Measurements from ENCODE around the gene SLIT3. TPM values are rescaled to one million over a fixed set of nuclear protein-coding genes. Genes with fewer than 3 reads are reported as not detected.

The SLIT3 gene
- total RNA-seq, 1 experiment from 2014 or later: not detected

- H4K20me1 ChIP-seq (ENCODE audit: insufficient read depth, low read depth, low read length): no peaks in the 10 kb centered on the region
- H3K79me2 ChIP-seq (ENCODE audit: low read length): no peaks in the 10 kb centered on the region
- no peak overlapping the region for H3K9ac ChIP-seq (ENCODE audit: low read length)
- no peaks in the 10 kb centered on the region for H3K4me1 ChIP-seq (ENCODE audit: low read length)
- no peaks in the 10 kb centered on the region for H3K36me3 ChIP-seq (ENCODE audit: insufficient read depth, low read length)
- H2AFZ ChIP-seq (ENCODE audit: low read length): no peak overlapping the region
- H3K9me3 ChIP-seq (ENCODE audit: low read length): no peaks in the 10 kb centered on the region
- no peak for DNase-seq
- no peak overlapping the region for H3K4me3 ChIP-seq (ENCODE audit: low read length)
- no peaks in the 10 kb centered on the region for H3K9me2 ChIP-seq (replicated peaks; ENCODE audit: insufficient read depth, low read length)
- H3K27ac ChIP-seq (ENCODE audit: low read length): no peak overlapping the region
- H3K4me2 ChIP-seq (ENCODE audit: low read depth, low read length, poor library complexity, severe bottlenecking): no peak overlapping the region
- no peaks in the 10 kb centered on the region for H3K27me3 ChIP-seq (ENCODE audit: low read length)
Observed at GRCh38 chr5:168656633-168657032, 644.3 kb downstream of the SLIT3 start.

- Histone ChIP-seq H3K36me3 (ENCODE audit: insufficient read depth, low read length) (no peaks in the 10 kb centered on the region), H2AFZ (ENCODE audit: low read length) (no peak overlapping the region), H3K79me2 (ENCODE audit: low read length) (no peaks in the 10 kb centered on the region), H3K4me3 (ENCODE audit: low read length) (no peak overlapping the region), H3K27ac (ENCODE audit: low read length) (no peak overlapping the region), H3K9me3 (ENCODE audit: low read length) (no peaks in the 10 kb centered on the region), H3K4me2 (ENCODE audit: low read depth, low read length, poor library complexity, severe bottlenecking) (no peak overlapping the region), H3K4me1 (ENCODE audit: low read length) (no peaks in the 10 kb centered on the region), H3K9ac (ENCODE audit: low read length) (no peak overlapping the region), H3K27me3 (ENCODE audit: low read length) (no peaks in the 10 kb centered on the region), H3K9me2 (replicated peaks; ENCODE audit: insufficient read depth, low read length) (no peaks in the 10 kb centered on the region), H4K20me1 (ENCODE audit: insufficient read depth, low read depth, low read length) (no peaks in the 10 kb centered on the region)
- no peak for DNase-seq
Observed at GRCh38 chr5:168655316-168655715, 645.6 kb downstream of the SLIT3 start.

GRCh38 chr5:168654211-168654721 is 646.7 kb downstream of the SLIT3 start:
- no peaks in the 10 kb centered on the region for H3K4me1 ChIP-seq (ENCODE audit: low read length)
- no peak overlapping the region for H3K4me2 ChIP-seq (ENCODE audit: low read depth, low read length, poor library complexity, severe bottlenecking)
- no peak overlapping the region for H3K9ac ChIP-seq (ENCODE audit: low read length)
- no peaks in the 10 kb centered on the region for H3K27me3 ChIP-seq (ENCODE audit: low read length)
- H4K20me1 ChIP-seq (ENCODE audit: insufficient read depth, low read depth, low read length): no peaks in the 10 kb centered on the region
- no peak overlapping the region for H2AFZ ChIP-seq (ENCODE audit: low read length)
- no peak for DNase-seq
- H3K79me2 ChIP-seq (ENCODE audit: low read length): no peaks in the 10 kb centered on the region
- no peaks in the 10 kb centered on the region for H3K9me3 ChIP-seq (ENCODE audit: low read length)
- H3K9me2 ChIP-seq (replicated peaks; ENCODE audit: insufficient read depth, low read length): no peaks in the 10 kb centered on the region
- H3K27ac ChIP-seq (ENCODE audit: low read length): no peak overlapping the region
- H3K36me3 ChIP-seq (ENCODE audit: insufficient read depth, low read length): no peaks in the 10 kb centered on the region
- H3K4me3 ChIP-seq (ENCODE audit: low read length): no peak overlapping the region

DNA sequence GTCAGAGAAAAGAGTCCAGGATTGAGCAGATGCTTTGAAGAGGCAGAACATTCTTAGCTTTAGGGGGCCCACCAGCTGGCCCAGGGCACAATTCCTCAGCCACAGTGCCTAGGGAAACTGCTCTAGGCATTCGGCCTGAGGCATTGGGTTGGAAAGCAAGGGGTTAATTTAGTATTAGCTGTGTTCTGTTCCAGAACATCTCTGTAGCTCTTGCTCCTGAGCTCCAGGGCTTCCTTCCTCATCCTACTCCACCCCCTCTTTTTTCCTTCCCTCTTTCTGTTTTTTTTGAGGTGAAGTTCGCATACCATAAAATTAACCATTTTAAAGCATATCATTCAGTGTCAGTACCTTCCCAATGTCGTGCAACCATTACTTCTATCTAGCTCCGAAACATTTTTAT is 647.3 kb downstream of the SLIT3 start:
- H3K9me2 ChIP-seq (replicated peaks; ENCODE audit: insufficient read depth, low read length): no peaks in the 10 kb centered on the region
- H3K27ac ChIP-seq (ENCODE audit: low read length): no peak overlapping the region
- H3K27me3 ChIP-seq (ENCODE audit: low read length): no peaks in the 10 kb centered on the region
- DNase-seq: no peak
- no peak overlapping the region for H3K4me2 ChIP-seq (ENCODE audit: low read depth, low read length, poor library complexity, severe bottlenecking)
- H3K4me3 ChIP-seq (ENCODE audit: low read length): no peak overlapping the region
- H3K79me2 ChIP-seq (ENCODE audit: low read length): no peaks in the 10 kb centered on the region
- no peak overlapping the region for H2AFZ ChIP-seq (ENCODE audit: low read length)
- no peak overlapping the region for H3K9ac ChIP-seq (ENCODE audit: low read length)
- H3K9me3 ChIP-seq (ENCODE audit: low read length): no peaks in the 10 kb centered on the region
- no peaks in the 10 kb centered on the region for H4K20me1 ChIP-seq (ENCODE audit: insufficient read depth, low read depth, low read length)
- no peaks in the 10 kb centered on the region for H3K4me1 ChIP-seq (ENCODE audit: low read length)
- H3K36me3 ChIP-seq (ENCODE audit: insufficient read depth, low read length): no peaks in the 10 kb centered on the region

- H3K79me2 ChIP-seq (ENCODE audit: low read length): no peaks in the 10 kb centered on the region
- H3K9ac ChIP-seq (ENCODE audit: low read length): no peak overlapping the region
- no peaks in the 10 kb centered on the region for H3K9me2 ChIP-seq (replicated peaks; ENCODE audit: insufficient read depth, low read length)
- no peaks in the 10 kb centered on the region for H3K4me1 ChIP-seq (ENCODE audit: low read length)
- no peaks in the 10 kb centered on the region for H4K20me1 ChIP-seq (ENCODE audit: insufficient read depth, low read depth, low read length)
- H2AFZ ChIP-seq (ENCODE audit: low read length): no peak overlapping the region
- H3K4me2 ChIP-seq (ENCODE audit: low read depth, low read length, poor library complexity, severe bottlenecking): no peak overlapping the region
- H3K27ac ChIP-seq (ENCODE audit: low read length): no peak overlapping the region
- H3K36me3 ChIP-seq (ENCODE audit: insufficient read depth, low read length): no peaks in the 10 kb centered on the region
- no peak for DNase-seq
- no peak overlapping the region for H3K4me3 ChIP-seq (ENCODE audit: low read length)
- no peaks in the 10 kb centered on the region for H3K27me3 ChIP-seq (ENCODE audit: low read length)
- no peaks in the 10 kb centered on the region for H3K9me3 ChIP-seq (ENCODE audit: low read length)
Observed at GRCh38 chr5:168651648-168652047, 649.3 kb downstream of the SLIT3 start.

GRCh38 chr5:168649306-168649705 is 651.6 kb downstream of the SLIT3 start:
- H3K4me1 ChIP-seq (ENCODE audit: low read length): no peaks in the 10 kb centered on the region

DNA sequence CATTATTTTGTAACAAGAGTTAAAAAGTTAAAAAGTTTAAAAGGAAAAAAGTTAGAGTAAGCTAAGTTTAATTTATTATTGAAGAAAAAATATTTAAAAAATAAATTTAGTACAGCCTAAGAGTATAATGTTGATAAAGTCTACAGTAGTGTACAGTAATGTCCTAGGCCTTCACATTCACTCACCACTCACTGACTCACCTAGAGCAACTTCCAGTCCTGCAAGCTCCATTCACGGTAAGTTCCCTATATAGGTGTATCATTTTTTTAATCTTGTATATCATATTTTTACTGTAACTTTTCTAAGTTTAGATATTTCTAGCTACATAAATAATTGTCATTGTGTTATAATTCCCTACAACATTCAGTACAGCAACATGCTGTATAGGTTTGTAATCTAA is 652.4 kb downstream of the SLIT3 start:
- Histone ChIP-seq H3K9me3 (ENCODE audit: low read length) (no peaks in the 10 kb centered on the region), H3K36me3 (ENCODE audit: insufficient read depth, low read length) (no peaks in the 10 kb centered on the region), H3K4me2 (ENCODE audit: low read depth, low read length, poor library complexity, severe bottlenecking) (no peak overlapping the region), H3K4me1 (ENCODE audit: low read length) (no peaks in the 10 kb centered on the region), H3K9me2 (replicated peaks; ENCODE audit: insufficient read depth, low read length) (no peaks in the 10 kb centered on the region), H3K4me3 (ENCODE audit: low read length) (no peak overlapping the region), H4K20me1 (ENCODE audit: insufficient read depth, low read depth, low read length) (no peaks in the 10 kb centered on the region), H3K9ac (ENCODE audit: low read length) (no peak overlapping the region), H2AFZ (ENCODE audit: low read length) (no peak overlapping the region), H3K27ac (ENCODE audit: low read length) (no peak overlapping the region), H3K27me3 (ENCODE audit: low read length) (no peaks in the 10 kb centered on the region), H3K79me2 (ENCODE audit: low read length) (no peaks in the 10 kb centered on the region)
- no peak for DNase-seq

More at GRCh38 chr5:168649306-168649705, 651.6 kb downstream of the SLIT3 start:
- H3K27ac ChIP-seq (ENCODE audit: low read length): no peak overlapping the region
- no peaks in the 10 kb centered on the region for H4K20me1 ChIP-seq (ENCODE audit: insufficient read depth, low read depth, low read length)
- no peaks in the 10 kb centered on the region for H3K27me3 ChIP-seq (ENCODE audit: low read length)
- no peak for DNase-seq
- H2AFZ ChIP-seq (ENCODE audit: low read length): no peak overlapping the region
- no peak overlapping the region for H3K9ac ChIP-seq (ENCODE audit: low read length)
- H3K9me3 ChIP-seq (ENCODE audit: low read length): no peaks in the 10 kb centered on the region
- H3K4me3 ChIP-seq (ENCODE audit: low read length): no peak overlapping the region
- no peaks in the 10 kb centered on the region for H3K9me2 ChIP-seq (replicated peaks; ENCODE audit: insufficient read depth, low read length)
- H3K36me3 ChIP-seq (ENCODE audit: insufficient read depth, low read length): no peaks in the 10 kb centered on the region
- H3K79me2 ChIP-seq (ENCODE audit: low read length): no peaks in the 10 kb centered on the region
- H3K4me2 ChIP-seq (ENCODE audit: low read depth, low read length, poor library complexity, severe bottlenecking): no peak overlapping the region

DNA sequence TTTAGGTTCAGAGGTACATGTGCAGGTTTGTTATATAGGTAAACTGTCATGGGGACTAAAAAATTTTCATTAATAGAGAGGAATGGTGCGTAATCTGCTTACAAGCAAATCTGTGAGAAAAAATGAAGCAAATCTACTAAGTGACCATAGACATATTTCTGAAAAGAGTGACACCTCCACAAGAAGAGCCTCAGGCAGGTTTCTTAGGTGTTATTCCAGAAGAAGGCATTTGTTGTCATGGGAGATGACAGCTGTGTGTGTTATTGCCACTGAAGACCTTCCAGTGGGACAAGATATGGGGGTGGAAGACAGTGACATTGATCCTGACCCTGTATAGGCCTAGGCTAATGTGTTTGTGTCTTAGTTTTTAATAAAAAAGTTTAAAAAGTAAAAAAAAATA is 652.9 kb downstream of the SLIT3 start:
- Histone ChIP-seq H3K4me2 (ENCODE audit: low read depth, low read length, poor library complexity, severe bottlenecking) (no peak overlapping the region), H3K9me3 (ENCODE audit: low read length) (no peaks in the 10 kb centered on the region), H3K36me3 (ENCODE audit: insufficient read depth, low read length) (no peaks in the 10 kb centered on the region), H2AFZ (ENCODE audit: low read length) (no peak overlapping the region), H3K27ac (ENCODE audit: low read length) (no peak overlapping the region), H3K27me3 (ENCODE audit: low read length) (no peaks in the 10 kb centered on the region), H3K4me1 (ENCODE audit: low read length) (no peaks in the 10 kb centered on the region), H3K9ac (ENCODE audit: low read length) (no peak overlapping the region), H3K79me2 (ENCODE audit: low read length) (no peaks in the 10 kb centered on the region), H3K4me3 (ENCODE audit: low read length) (no peak overlapping the region), H4K20me1 (ENCODE audit: insufficient read depth, low read depth, low read length) (no peaks in the 10 kb centered on the region), H3K9me2 (replicated peaks; ENCODE audit: insufficient read depth, low read length) (no peaks in the 10 kb centered on the region)
- no peak for DNase-seq

DNA sequence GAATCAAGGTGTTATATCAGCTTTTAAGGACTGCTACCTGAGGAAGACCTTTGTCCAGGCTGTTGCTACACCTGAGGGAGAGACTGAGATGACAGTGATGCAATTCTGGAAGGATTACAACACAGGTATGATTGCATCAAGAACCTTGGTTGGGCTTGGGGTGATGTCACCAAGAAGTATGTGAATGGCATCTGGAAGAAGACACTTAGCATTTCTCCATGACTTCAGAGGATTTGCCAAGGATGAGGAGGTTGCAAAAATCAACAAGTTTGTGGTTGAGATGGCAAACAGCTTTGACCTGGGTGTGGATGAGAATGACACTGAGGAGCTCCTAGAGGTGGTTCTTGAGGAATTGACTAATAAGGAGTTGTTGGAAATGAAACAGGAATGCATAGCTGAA is 653.9 kb downstream of the SLIT3 start:
- H4K20me1 ChIP-seq (ENCODE audit: insufficient read depth, low read depth, low read length): no peaks in the 10 kb centered on the region
- H3K4me1 ChIP-seq (ENCODE audit: low read length): no peaks in the 10 kb centered on the region
- H3K27me3 ChIP-seq (ENCODE audit: low read length): no peaks in the 10 kb centered on the region
- H3K4me3 ChIP-seq (ENCODE audit: low read length): no peak overlapping the region
- DNase-seq: no peak
- H3K27ac ChIP-seq (ENCODE audit: low read length): no peak overlapping the region
- H3K79me2 ChIP-seq (ENCODE audit: low read length): no peaks in the 10 kb centered on the region
- H3K36me3 ChIP-seq (ENCODE audit: insufficient read depth, low read length): no peaks in the 10 kb centered on the region
- H3K9ac ChIP-seq (ENCODE audit: low read length): no peak overlapping the region
- H3K4me2 ChIP-seq (ENCODE audit: low read depth, low read length, poor library complexity, severe bottlenecking): no peak overlapping the region
- no peak overlapping the region for H2AFZ ChIP-seq (ENCODE audit: low read length)
- no peaks in the 10 kb centered on the region for H3K9me2 ChIP-seq (replicated peaks; ENCODE audit: insufficient read depth, low read length)
- H3K9me3 ChIP-seq (ENCODE audit: low read length): no peaks in the 10 kb centered on the region

Measured in Karpas-422 (cell line).